GM12891 (cell line): ENCODE data around the gene TRRAP.

Experiments used
- DNase-seq: peaks from one replicate; pipeline ENCODE4 v3.0.0; 2011; ENCODE audit warnings: low spot score; ENCODE audit not compliant: insufficient read length
- FAIRE-seq: peaks from 2 replicates; lab custom pipeline; 2011; peaks lifted over from hg19 to GRCh38; lab: Jason Lieb, UNC
- PAX5 ChIP-seq: IDR thresholded peaks from 2 replicates; pipeline ENCODE4 v1.6.1; 2011; ENCODE audit warnings: low read length, moderate library complexity, mild to moderate bottlenecking; ENCODE audit not compliant: insufficient read depth, severe bottlenecking
- POLR2A ChIP-seq: IDR thresholded peaks from 2 replicates; pipeline ENCODE4 v1.6.1; 2011; ENCODE audit warnings: low read depth, low read length, control low read depth
- POLR2AphosphoS5 ChIP-seq: IDR thresholded peaks from 2 replicates; pipeline ENCODE4 v1.6.1; 2011; ENCODE audit warnings: low read depth, low read length, control low read depth
- POU2F2 ChIP-seq: IDR thresholded peaks from 2 replicates; pipeline ENCODE4 v1.6.1; 2011; ENCODE audit warnings: low read depth, mild to moderate bottlenecking, control low read depth, low read length, moderate library complexity
- SPI1 ChIP-seq: IDR thresholded peaks from 2 replicates; pipeline ENCODE4 v1.6.1; 2011; ENCODE audit warnings: low read depth, low read length, control low read depth
- TAF1 ChIP-seq: IDR thresholded peaks from 2 replicates; pipeline ENCODE4 v1.6.1; 2011; ENCODE audit warnings: low read depth, low read length, control low read depth

Gene TRRAP

GRCh38 chr7:98913026-98913425 lies 34.7 kb downstream of the TRRAP start:
- no peak for DNase-seq
- no peak for TF ChIP-seq POLR2AphosphoS5
- no peak for TF ChIP-seq PAX5
- TF ChIP-seq SPI1, result no peak
- no peak for FAIRE-seq

- TF ChIP-seq SPI1 (no peak), PAX5 (no peak), POLR2AphosphoS5 (no peak), POU2F2 (no peak), POLR2A (no peak), TAF1 (no peak)
- DNase-seq (no peak), FAIRE-seq (no peak)
These were observed 35.3 kb downstream of the TRRAP start for GRCh38 chr7:98913612-98914011.

DNA sequence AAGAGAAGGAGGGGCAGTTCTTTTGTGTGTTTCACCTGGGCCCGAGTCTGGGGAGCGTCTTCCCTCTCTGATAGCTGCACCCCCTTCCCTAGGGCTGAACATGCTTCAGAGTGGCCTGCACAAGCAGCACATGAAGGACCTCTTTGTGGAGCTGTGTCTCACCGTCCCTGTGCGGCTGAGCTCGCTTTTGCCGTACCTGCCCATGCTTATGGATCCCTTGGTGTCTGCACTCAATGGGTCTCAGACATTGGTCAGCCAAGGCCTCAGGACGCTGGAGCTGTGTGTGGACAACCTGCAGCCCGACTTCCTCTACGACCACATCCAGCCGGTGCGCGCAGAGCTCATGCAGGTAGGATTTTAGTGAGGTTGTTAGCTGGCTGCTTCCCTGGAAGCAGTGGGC lies 39.0 kb downstream of the TRRAP start:
- FAIRE-seq (no peak), DNase-seq (no peak)
- TF ChIP-seq POU2F2, result no peak
- TF ChIP-seq PAX5, result no peak

- TF ChIP-seq POU2F2 (no peak), TAF1 (no peak), SPI1 (no peak), POLR2A (no peak), POLR2AphosphoS5 (no peak), PAX5 (no peak)
- DNase-seq (no peak), FAIRE-seq (no peak)
These were observed 43.5 kb downstream of the TRRAP start for GRCh38 chr7:98921608-98922372.

- no peak for TF ChIP-seq POLR2AphosphoS5
- FAIRE-seq, result no peak
These were observed 44.3 kb downstream of the TRRAP start for GRCh38 chr7:98922392-98923187.

DNA sequence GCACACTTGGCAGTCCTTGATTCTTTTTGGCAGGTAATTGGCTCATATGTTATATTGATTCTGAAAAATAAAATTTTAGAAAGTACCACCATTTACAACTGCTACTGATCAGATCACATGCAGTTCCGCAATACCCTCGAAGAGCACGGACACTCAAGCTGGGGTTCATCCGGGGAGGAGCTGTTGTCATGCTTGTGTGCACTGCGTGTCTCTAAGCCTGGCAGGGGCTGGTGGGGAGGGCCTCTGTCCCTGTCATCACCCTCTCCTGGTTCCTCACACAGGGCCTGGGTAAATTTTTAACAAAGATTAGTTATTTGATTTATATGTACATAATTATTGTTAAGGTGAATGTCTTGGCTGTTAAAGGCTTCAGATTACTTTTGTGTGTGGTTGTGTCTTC lies 45.2 kb downstream of the TRRAP start:
- TF ChIP-seq POLR2A (no peak), POLR2AphosphoS5 (no peak), POU2F2 (no peak), PAX5 (no peak), SPI1 (no peak), TAF1 (no peak)
- FAIRE-seq, result no peak
- no peak for DNase-seq

More at GRCh38 chr7:98922392-98923187, 44.3 kb downstream of the TRRAP start:
- DNase-seq, result no peak

- TF ChIP-seq PAX5 (no peak), POLR2A (no peak), TAF1 (no peak), SPI1 (no peak), POU2F2 (no peak), POLR2AphosphoS5 (no peak)
- FAIRE-seq, result no peak
- DNase-seq, result no peak
These were observed 48.8 kb downstream of the TRRAP start for GRCh38 chr7:98927125-98927524.

GRCh38 chr7:98930464-98930863 lies 52.1 kb downstream of the TRRAP start:
- no peak for DNase-seq
- TF ChIP-seq SPI1 (no peak), POU2F2 (no peak), POLR2AphosphoS5 (no peak), POLR2A (no peak), TAF1 (no peak), PAX5 (no peak)
- FAIRE-seq, result no peak

DNA sequence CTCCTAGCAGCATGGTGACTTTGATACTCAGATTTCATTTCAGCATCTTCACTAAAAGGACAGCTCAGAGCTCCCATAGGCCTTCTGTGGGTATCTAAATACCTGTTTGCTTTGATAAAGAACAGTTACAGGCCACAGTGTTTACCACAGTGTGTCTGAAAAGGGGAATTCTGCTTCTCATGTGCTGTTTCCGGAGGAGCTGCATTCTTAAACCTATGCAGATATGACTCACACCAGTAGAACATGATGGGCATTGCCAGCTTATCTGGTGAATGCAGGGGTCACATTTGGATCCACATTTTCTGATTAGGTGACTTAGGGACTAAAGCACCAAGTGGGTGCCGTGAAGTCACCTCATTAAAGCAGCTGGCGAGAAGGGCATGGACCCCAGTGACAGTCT lies 52.6 kb downstream of the TRRAP start:
- no peak for TF ChIP-seq SPI1
- TF ChIP-seq PAX5, result no peak
- TF ChIP-seq POLR2AphosphoS5, result no peak
- no peak for TF ChIP-seq POU2F2
- no peak for TF ChIP-seq POLR2A
- no peak for TF ChIP-seq TAF1
- DNase-seq (no peak), FAIRE-seq (no peak)

GRCh38 chr7:98933321-98933720 lies 55.0 kb downstream of the TRRAP start:
- FAIRE-seq (no peak), DNase-seq (no peak)
- TF ChIP-seq TAF1 (no peak), PAX5 (no peak), POLR2A (no peak), POLR2AphosphoS5 (no peak), POU2F2 (no peak), SPI1 (no peak)
